ENCODE measurements around the gene CDC42BPB. TPM values are rescaled to one million over a fixed set of nuclear protein-coding genes. Genes with fewer than 3 reads are reported as not detected.
"Not testable (repeated sequence)": the region's sequence is repeated elsewhere in the genome, so short reads cannot be mapped to it uniquely, and the experiment has no call there.

CDC42BPB gene
- total RNA-seq, 1 donor from 2014 or later = 3.5 TPM

GRCh38 chr14:102900631-102901571, 156.4 kb downstream of the CDC42BPB start:
- peaks cover 11% of the 10 kb centered on the region for H3K4me1 Mint-ChIP-seq (ENCODE audit: low read depth)
- no peak overlapping the region for H3K27ac Mint-ChIP-seq
- H3K36me3 Mint-ChIP-seq (ENCODE audit: low read depth) = peaks cover 58% of the 10 kb centered on the region
- DNase-seq (ENCODE audit: low spot score) = no peak
- intact Hi-C loops (cut with micrococcal nuclease) = no loop called here
- no peaks in the 10 kb centered on the region for H3K27me3 Mint-ChIP-seq (ENCODE audit: low read depth)
- H3K4me3 Mint-ChIP-seq (ENCODE audit: low read depth) = no peak overlapping the region
- no peaks in the 10 kb centered on the region for H3K9me3 Mint-ChIP-seq

GRCh38 chr14:102899516-102899900, 157.8 kb downstream of the CDC42BPB start:
- Mint-ChIP-seq H3K4me1 (ENCODE audit: low read depth) (peaks cover 11% of the 10 kb centered on the region), H3K27me3 (ENCODE audit: low read depth) (no peaks in the 10 kb centered on the region), H3K27ac (no peak overlapping the region), H3K9me3 (no peaks in the 10 kb centered on the region), H3K36me3 (ENCODE audit: low read depth) (peaks cover 62% of the 10 kb centered on the region), H3K4me3 (ENCODE audit: low read depth) (no peak overlapping the region)
- DNase-seq (ENCODE audit: low spot score) = no peak
- intact Hi-C loops (cut with micrococcal nuclease) = no loop called here

GRCh38 chr14:102898776-102899515, 158.4 kb downstream of the CDC42BPB start:
- DNase-seq (ENCODE audit: low spot score) = no peak
- H3K4me1 Mint-ChIP-seq (ENCODE audit: low read depth) = peaks cover 11% of the 10 kb centered on the region
- peak overlapping the region; percentile 44 for H3K27ac Mint-ChIP-seq
- no peaks in the 10 kb centered on the region for H3K9me3 Mint-ChIP-seq
- H3K4me3 Mint-ChIP-seq (ENCODE audit: low read depth) = no peak overlapping the region
- H3K27me3 Mint-ChIP-seq (ENCODE audit: low read depth) = no peaks in the 10 kb centered on the region
- peaks cover 66% of the 10 kb centered on the region for H3K36me3 Mint-ChIP-seq (ENCODE audit: low read depth)
- intact Hi-C loops (cut with micrococcal nuclease) = no loop called here

- Mint-ChIP-seq H3K27me3 (ENCODE audit: low read depth) (no peaks in the 10 kb centered on the region), H3K4me3 (ENCODE audit: low read depth) (no peak overlapping the region), H3K4me1 (ENCODE audit: low read depth) (peaks cover 15% of the 10 kb centered on the region), H3K36me3 (ENCODE audit: low read depth) (peaks cover 64% of the 10 kb centered on the region), H3K27ac (no peak overlapping the region), H3K9me3 (no peaks in the 10 kb centered on the region)
- no peak for DNase-seq (ENCODE audit: low spot score)
- intact Hi-C loops (cut with micrococcal nuclease) = no loop called here
Measured at GRCh38 chr14:102898298-102898697, 159.1 kb downstream of the CDC42BPB start.

- Mint-ChIP-seq H3K9me3 (no peaks in the 10 kb centered on the region), H3K27ac (peak overlapping the region; percentile 74), H3K27me3 (ENCODE audit: low read depth) (no peaks in the 10 kb centered on the region), H3K4me1 (ENCODE audit: low read depth) (peaks cover 19% of the 10 kb centered on the region), H3K36me3 (ENCODE audit: low read depth) (peaks cover 64% of the 10 kb centered on the region), H3K4me3 (ENCODE audit: low read depth) (no peak overlapping the region)
- no peak for DNase-seq (ENCODE audit: low spot score)
- intact Hi-C loops (cut with micrococcal nuclease) = no loop called here
Measured at GRCh38 chr14:102897299-102898027, 159.9 kb downstream of the CDC42BPB start.

GRCh38 chr14:102896735-102897134, 160.6 kb downstream of the CDC42BPB start:
- DNase-seq (ENCODE audit: low spot score); H3K27ac Mint-ChIP-seq; intact Hi-C loops (cut with micrococcal nuclease); H3K9me3 Mint-ChIP-seq; H3K27me3 Mint-ChIP-seq (ENCODE audit: low read depth); H3K4me3 Mint-ChIP-seq (ENCODE audit: low read depth): not testable (repeated sequence)
- H3K4me1 Mint-ChIP-seq (ENCODE audit: low read depth) = peaks cover 19% of the 10 kb centered on the region
- H3K36me3 Mint-ChIP-seq (ENCODE audit: low read depth) = peaks cover 68% of the 10 kb centered on the region

- Mint-ChIP-seq H3K9me3 (no peaks in the 10 kb centered on the region), H3K4me1 (ENCODE audit: low read depth) (peaks cover 13% of the 10 kb centered on the region), H3K36me3 (ENCODE audit: low read depth) (peaks cover 73% of the 10 kb centered on the region), H3K4me3 (ENCODE audit: low read depth) (no peak overlapping the region), H3K27me3 (ENCODE audit: low read depth) (no peaks in the 10 kb centered on the region), H3K27ac (no peak overlapping the region)
- intact Hi-C loops (cut with micrococcal nuclease) = no loop called here
- DNase-seq (ENCODE audit: low spot score) = no peak
Measured at GRCh38 chr14:102893452-102893851, 163.9 kb downstream of the CDC42BPB start.

GRCh38 chr14:102892651-102893050, 164.7 kb downstream of the CDC42BPB start:
- H3K27me3 Mint-ChIP-seq (ENCODE audit: low read depth) = no peaks in the 10 kb centered on the region
- intact Hi-C loops (cut with micrococcal nuclease) = no loop called here
- H3K9me3 Mint-ChIP-seq = no peaks in the 10 kb centered on the region
- H3K36me3 Mint-ChIP-seq (ENCODE audit: low read depth) = peaks cover 75% of the 10 kb centered on the region
- H3K4me3 Mint-ChIP-seq (ENCODE audit: low read depth) = no peak overlapping the region
- no peak overlapping the region for H3K27ac Mint-ChIP-seq
- no peak for DNase-seq (ENCODE audit: low spot score)
- H3K4me1 Mint-ChIP-seq (ENCODE audit: low read depth) = peaks cover 9% of the 10 kb centered on the region

- intact Hi-C loops (cut with micrococcal nuclease) = no loop called here
- H3K9me3 Mint-ChIP-seq = no peaks in the 10 kb centered on the region
- peaks cover 80% of the 10 kb centered on the region for H3K36me3 Mint-ChIP-seq (ENCODE audit: low read depth)
- H3K27me3 Mint-ChIP-seq (ENCODE audit: low read depth) = no peaks in the 10 kb centered on the region
- H3K4me1 Mint-ChIP-seq (ENCODE audit: low read depth) = peaks cover 8% of the 10 kb centered on the region
- no peak overlapping the region for H3K4me3 Mint-ChIP-seq (ENCODE audit: low read depth)
- no peak overlapping the region for H3K27ac Mint-ChIP-seq
- DNase-seq (ENCODE audit: low spot score) = no peak
Measured at GRCh38 chr14:102891556-102891955, 165.8 kb downstream of the CDC42BPB start.

GRCh38 chr14:102891111-102891510, 166.2 kb downstream of the CDC42BPB start:
- Mint-ChIP-seq H3K27ac (no peak overlapping the region), H3K4me3 (ENCODE audit: low read depth) (no peak overlapping the region), H3K4me1 (ENCODE audit: low read depth) (peaks cover 8% of the 10 kb centered on the region), H3K27me3 (ENCODE audit: low read depth) (no peaks in the 10 kb centered on the region), H3K9me3 (no peaks in the 10 kb centered on the region), H3K36me3 (ENCODE audit: low read depth) (peaks cover 80% of the 10 kb centered on the region)
- no peak for DNase-seq (ENCODE audit: low spot score)
- intact Hi-C loops (cut with micrococcal nuclease) = no loop called here

GRCh38 chr14:102889615-102890014, 167.7 kb downstream of the CDC42BPB start:
- Mint-ChIP-seq H3K4me3 (ENCODE audit: low read depth) (no peak overlapping the region), H3K27ac (no peak overlapping the region), H3K36me3 (ENCODE audit: low read depth) (peaks cover 78% of the 10 kb centered on the region), H3K9me3 (no peaks in the 10 kb centered on the region), H3K4me1 (ENCODE audit: low read depth) (peaks cover 8% of the 10 kb centered on the region), H3K27me3 (ENCODE audit: low read depth) (no peaks in the 10 kb centered on the region)
- intact Hi-C loops (cut with micrococcal nuclease) = loop anchor here (10.0 kb wide), 1 partner anchor 115 kb away; the partner anchor contains the start of gene TRAF3
- no peak for DNase-seq (ENCODE audit: low spot score)

GRCh38 chr14:102888748-102889147, 168.6 kb downstream of the CDC42BPB start:
- peaks cover 79% of the 10 kb centered on the region for H3K36me3 Mint-ChIP-seq (ENCODE audit: low read depth)
- intact Hi-C loops (cut with micrococcal nuclease) = loop anchor here (10.0 kb wide), 1 partner anchor 114 kb away; the partner anchor contains the start of gene TRAF3
- H3K4me3 Mint-ChIP-seq (ENCODE audit: low read depth) = no peak overlapping the region
- peaks cover 8% of the 10 kb centered on the region for H3K4me1 Mint-ChIP-seq (ENCODE audit: low read depth)
- no peaks in the 10 kb centered on the region for H3K27me3 Mint-ChIP-seq (ENCODE audit: low read depth)
- no peaks in the 10 kb centered on the region for H3K9me3 Mint-ChIP-seq
- H3K27ac Mint-ChIP-seq = no peak overlapping the region
- DNase-seq (ENCODE audit: low spot score) = no peak

All from activated T-helper 2 cell treated with anti-CD3 and anti-CD28 coated beads, Interferon-gamma antibody, Interleukin-2, Interleukin-4, amounts not matched to agents 10 μg/mL and 5 μg/mL and 100 μg/mL, durations not matched to agents 14 hours and 24 hours and 36 hours (primary cell).